Superior temporal gyrus (tissue), 1 donor: Measurements from ENCODE around the gene POLR3A.

Experiments used
- DNase-seq: peaks from one replicate; pipeline ENCODE4 v3.0.0-alpha.2; 2016; ENCODE audit errors: extremely low spot score

The POLR3A gene

GRCh38 chr10:77977934-77978333 is 51.4 kb downstream of the POLR3A start:
- no peak for DNase-seq

GRCh38 chr10:77977016-77977415 is 52.3 kb downstream of the POLR3A start:
- no peak for DNase-seq

- DNase-seq = no peak
Observed at GRCh38 chr10:77975086-77975666, 54.1 kb downstream of the POLR3A start.

GRCh38 chr10:77974396-77975074 is 54.8 kb downstream of the POLR3A start:
- DNase-seq = no peak

GRCh38 chr10:77973276-77973675 is 56.0 kb downstream of the POLR3A start:
- no peak for DNase-seq

GRCh38 chr10:77972148-77972547 is 57.2 kb downstream of the POLR3A start:
- DNase-seq = no peak

- DNase-seq = no peak
Observed at GRCh38 chr10:77971804-77972144, 57.5 kb downstream of the POLR3A start.

GRCh38 chr10:77970869-77971803 is 58.2 kb downstream of the POLR3A start:
- DNase-seq = no peak

GRCh38 chr10:77969114-77969513 is 60.2 kb downstream of the POLR3A start:
- no peak for DNase-seq

- no peak for DNase-seq
Observed at GRCh38 chr10:77967611-77968022, 61.7 kb downstream of the POLR3A start.

GRCh38 chr10:77965294-77965693 is 64.0 kb downstream of the POLR3A start:
- DNase-seq = no peak

GRCh38 chr10:77964811-77965210 is 64.5 kb downstream of the POLR3A start:
- no peak for DNase-seq

GRCh38 chr10:77963901-77964300 is 65.4 kb downstream of the POLR3A start:
- no peak for DNase-seq

- no peak for DNase-seq
Observed at GRCh38 chr10:77962350-77963146, 66.8 kb downstream of the POLR3A start.

- DNase-seq = no peak
Observed at GRCh38 chr10:77961668-77962067, 67.6 kb downstream of the POLR3A start.

GRCh38 chr10:77960829-77961329 is 68.4 kb downstream of the POLR3A start:
- DNase-seq = no peak

- DNase-seq = no peak
Observed at GRCh38 chr10:77959887-77960455, 69.3 kb downstream of the POLR3A start.

GRCh38 chr10:77959384-77959783 is 69.9 kb downstream of the POLR3A start:
- no peak for DNase-seq

- DNase-seq = no peak
Observed at GRCh38 chr10:77955136-77955535, 74.2 kb downstream of the POLR3A start.

- no peak for DNase-seq
Observed at GRCh38 chr10:77949167-77949566, 80.1 kb downstream of the POLR3A start.

- DNase-seq = no peak
Observed at GRCh38 chr10:77946084-77946483, 83.2 kb downstream of the POLR3A start.
